ENCODE data around the gene ZBTB4. TPM values are rescaled to one million over a fixed set of nuclear protein-coding genes. Genes with fewer than 3 reads are reported as not detected.

The ZBTB4 gene
- polyA plus RNA-seq, 1 experiment, result 25.9 TPM

GRCh38 chr17:7440834-7441195 is 38.6 kb downstream of the ZBTB4 start:
- no peak overlapping the region for H3K4me3 ChIP-seq (ENCODE audit: low read depth, low read length)
- peaks cover 25% of the 10 kb centered on the region for H3K27me3 ChIP-seq (ENCODE audit: control insufficient read depth, insufficient read depth, low read length)
- ChIA-PET CTCF (interaction anchor here (1.0 to 2.3 kb wide), 6 partner anchors 36 to 620 kb away, joined by 3 to 17 read pairs (median 4); partner anchors contain the start of genes SENP3 and TMEM95), POLR2A (no interaction called here)
- TF ChIP-seq CTCF (IDR thresholded peaks at IDR 0.05; ENCODE audit: insufficient read depth, low read depth, low read length), result no peak
- no peaks in the 10 kb centered on the region for H3K36me3 ChIP-seq (ENCODE audit: control insufficient read depth, insufficient read depth, low read length)
- DNase-seq (ENCODE audit: low read depth), result no peak

DNA sequence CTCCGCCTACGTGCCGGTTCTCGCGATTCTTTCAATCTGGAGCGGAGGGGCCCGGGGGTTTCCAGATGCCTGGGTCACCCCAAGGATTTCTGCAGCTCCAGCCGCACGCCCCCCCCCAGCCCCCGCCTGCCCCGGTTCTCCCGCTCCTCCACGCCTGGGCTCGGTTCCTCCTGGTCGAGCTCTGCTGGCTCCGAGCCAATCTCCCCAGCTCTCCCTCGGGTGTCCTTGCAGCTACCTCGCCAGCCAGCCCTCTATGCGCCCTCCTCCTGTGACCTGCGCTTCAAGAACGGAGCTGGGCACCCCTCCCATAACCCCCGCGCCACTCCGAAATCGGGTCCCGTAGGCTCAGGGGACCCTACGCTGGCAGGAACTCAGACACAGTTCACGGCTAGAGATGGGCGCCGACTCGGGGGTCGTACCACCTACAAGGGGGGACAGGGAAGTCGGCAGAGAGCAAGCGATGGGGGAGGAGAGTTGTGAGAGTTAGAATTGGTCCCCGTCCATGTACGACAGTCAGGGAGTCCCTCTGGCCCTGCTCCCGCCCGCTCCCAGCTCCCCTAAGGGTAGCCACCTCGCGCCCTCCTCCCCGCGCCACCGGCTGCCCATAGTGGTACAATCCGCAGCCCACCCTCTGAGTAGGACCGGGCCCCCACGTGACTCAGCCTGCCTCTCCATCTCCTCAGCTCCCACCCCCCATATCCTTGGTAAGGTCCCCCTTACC is 39.2 kb downstream of the ZBTB4 start:
- TF ChIP-seq CTCF (IDR thresholded peaks at IDR 0.05; ENCODE audit: insufficient read depth, low read depth, low read length), result no peak
- Histone ChIP-seq H3K36me3 (ENCODE audit: control insufficient read depth, insufficient read depth, low read length) (no peaks in the 10 kb centered on the region), H3K27me3 (ENCODE audit: control insufficient read depth, insufficient read depth, low read length) (peaks cover 23% of the 10 kb centered on the region), H3K4me3 (ENCODE audit: low read depth, low read length) (peak overlapping the region; percentile 38)
- ChIA-PET CTCF (interaction anchor here (0.7 to 2.3 kb wide), 7 partner anchors 36 to 620 kb away, joined by 3 to 17 read pairs (median 3); partner anchors contain the start of genes SENP3, TMEM95 and ZBTB4), POLR2A (interaction anchor here (0.6 kb wide), 1 partner anchor 129 kb away, joined by 18 read pairs; no protein-coding TSS in a partner anchor)
- DNase-seq (ENCODE audit: low read depth), result no peak

- ChIA-PET CTCF (interaction anchor here (0.7 to 2.3 kb wide), 5 partner anchors 40 to 195 kb away, joined by 3 to 17 read pairs (median 3); partner anchors contain the start of genes SENP3, TMEM95 and ZBTB4), POLR2A (no interaction called here)
- TF ChIP-seq CTCF (IDR thresholded peaks at IDR 0.05; ENCODE audit: insufficient read depth, low read depth, low read length), result no peak
- H3K4me3 ChIP-seq (ENCODE audit: low read depth, low read length), result peak within 1 kb of the TSS; percentile 38
- DNase-seq (ENCODE audit: low read depth), result no peak
- no peaks in the 10 kb centered on the region for H3K36me3 ChIP-seq (ENCODE audit: control insufficient read depth, insufficient read depth, low read length)
- H3K27me3 ChIP-seq (ENCODE audit: control insufficient read depth, insufficient read depth, low read length), result peaks cover 23% of the 10 kb centered on the region
Measured at GRCh38 chr17:7439462-7440112, 39.8 kb downstream of the ZBTB4 start, which contains the start of gene FGF11. Gene FGF11, plus strand, starts transcription at chr17:7439512. Its CDS starts 109 bp downstream, at chr17:7439621.

DNA sequence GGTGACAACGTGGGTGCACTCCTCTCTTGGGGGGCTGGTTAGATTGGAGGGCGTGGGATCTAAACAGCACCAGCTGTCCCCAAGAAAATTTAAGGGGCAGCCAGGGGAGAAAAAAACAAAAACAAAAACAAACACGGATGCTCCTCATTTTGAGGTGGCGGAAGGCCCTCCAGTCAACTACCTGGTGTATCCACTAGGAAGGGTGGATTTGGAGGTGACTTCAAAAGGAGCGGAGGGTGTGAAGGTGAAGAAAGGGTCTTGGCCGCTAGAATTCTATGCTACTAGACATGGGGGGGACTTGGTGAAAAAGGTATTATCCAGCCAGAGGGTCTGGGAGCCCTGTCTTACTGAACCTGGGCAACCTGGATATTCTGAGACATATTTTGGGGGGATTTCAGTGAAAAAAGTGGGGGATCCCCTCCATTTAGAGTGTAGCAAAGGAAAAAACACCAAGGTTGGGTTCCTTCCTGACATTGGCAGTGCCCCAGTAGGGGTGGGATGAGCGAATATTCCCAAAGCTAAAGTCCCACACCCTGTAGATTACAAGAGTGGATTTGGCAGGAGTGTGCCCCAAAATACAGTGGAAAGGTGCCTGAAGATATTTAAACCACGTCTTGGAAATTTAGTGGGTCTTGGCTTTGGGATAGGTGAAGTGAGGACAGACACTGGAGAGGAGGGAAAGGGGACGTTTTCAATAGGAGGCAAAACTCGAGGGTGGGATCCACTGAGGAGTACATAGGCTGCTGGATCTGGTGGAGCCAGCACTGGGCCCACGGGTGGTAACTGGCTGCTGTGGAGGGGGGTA is 40.6 kb downstream of the ZBTB4 start:
- TF ChIP-seq CTCF (IDR thresholded peaks at IDR 0.05; ENCODE audit: insufficient read depth, low read depth, low read length), result no peak
- peaks cover 23% of the 10 kb centered on the region for H3K27me3 ChIP-seq (ENCODE audit: control insufficient read depth, insufficient read depth, low read length)
- H3K4me3 ChIP-seq (ENCODE audit: low read depth, low read length), result peak overlapping the region; percentile 38; the same call in 1 of the 2 replicates
- no peak for DNase-seq (ENCODE audit: low read depth)
- ChIA-PET CTCF (interaction anchor here (0.6 to 5.4 kb wide), 6 partner anchors 8 to 150 kb away, joined by 3 to 45 read pairs (median 7); partner anchors contain the start of genes SOX15 and TMEM95), POLR2A (no interaction called here)
- H3K36me3 ChIP-seq (ENCODE audit: control insufficient read depth, insufficient read depth, low read length), result no peaks in the 10 kb centered on the region
